Measurements from ENCODE around the gene KIRREL3.

KIRREL3 gene

DNA sequence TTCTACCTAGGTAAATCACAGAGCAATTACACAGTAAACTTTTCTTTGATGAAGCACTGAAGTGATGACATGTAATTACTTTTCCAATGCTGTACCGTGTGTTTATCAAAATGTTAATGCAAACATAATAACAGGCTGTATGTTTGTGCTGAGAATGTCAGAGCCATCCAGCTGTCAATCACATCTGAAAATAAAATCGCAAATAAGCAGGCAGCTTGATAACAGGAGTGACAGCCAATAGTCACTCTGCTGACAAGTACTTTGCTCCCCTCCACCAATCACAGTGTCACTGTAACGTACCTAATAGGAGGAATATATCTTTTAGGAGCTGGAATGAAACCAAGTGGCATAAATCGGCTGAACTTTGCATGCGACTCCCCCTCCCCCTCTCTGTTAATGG lies 119.7 kb downstream of the KIRREL3 start:
- H3K4me3 ChIP-seq (ENCODE audit: low read depth, low read length), result no peak overlapping the region
- TF ChIP-seq, protein P1, sequence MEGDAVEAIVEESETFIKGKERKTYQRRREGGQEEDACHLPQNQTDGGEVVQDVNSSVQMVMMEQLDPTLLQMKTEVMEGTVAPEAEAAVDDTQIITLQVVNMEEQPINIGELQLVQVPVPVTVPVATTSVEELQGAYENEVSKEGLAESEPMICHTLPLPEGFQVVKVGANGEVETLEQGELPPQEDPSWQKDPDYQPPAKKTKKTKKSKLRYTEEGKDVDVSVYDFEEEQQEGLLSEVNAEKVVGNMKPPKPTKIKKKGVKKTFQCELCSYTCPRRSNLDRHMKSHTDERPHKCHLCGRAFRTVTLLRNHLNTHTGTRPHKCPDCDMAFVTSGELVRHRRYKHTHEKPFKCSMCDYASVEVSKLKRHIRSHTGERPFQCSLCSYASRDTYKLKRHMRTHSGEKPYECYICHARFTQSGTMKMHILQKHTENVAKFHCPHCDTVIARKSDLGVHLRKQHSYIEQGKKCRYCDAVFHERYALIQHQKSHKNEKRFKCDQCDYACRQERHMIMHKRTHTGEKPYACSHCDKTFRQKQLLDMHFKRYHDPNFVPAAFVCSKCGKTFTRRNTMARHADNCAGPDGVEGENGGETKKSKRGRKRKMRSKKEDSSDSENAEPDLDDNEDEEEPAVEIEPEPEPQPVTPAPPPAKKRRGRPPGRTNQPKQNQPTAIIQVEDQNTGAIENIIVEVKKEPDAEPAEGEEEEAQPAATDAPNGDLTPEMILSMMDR (IDR thresholded peaks at IDR 0.05; ENCODE audit: borderline replicate concordance, insufficient read depth, low read depth, low read length), result no peak

DNA sequence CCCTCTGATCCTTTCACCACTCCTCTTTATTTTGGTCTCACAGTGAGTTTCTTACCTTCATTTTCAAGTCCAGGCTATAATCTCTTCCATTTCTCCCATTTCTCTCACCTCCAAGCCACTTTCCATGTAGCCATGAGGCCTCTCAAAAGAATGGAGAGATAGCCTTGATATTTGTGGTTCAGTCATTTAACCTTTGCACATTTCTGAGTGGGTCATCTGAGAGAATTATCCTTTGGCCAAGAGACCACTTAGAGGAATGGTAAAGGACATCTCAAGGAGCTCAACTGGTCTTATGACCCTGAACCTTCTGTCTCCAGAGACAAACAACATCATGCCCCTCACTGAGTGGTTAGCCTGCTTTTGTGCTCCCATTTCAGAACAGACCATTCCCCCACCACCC lies 121.1 kb downstream of the KIRREL3 start:
- TF ChIP-seq, protein P1 (IDR thresholded peaks at IDR 0.05; ENCODE audit: borderline replicate concordance, insufficient read depth, low read depth, low read length), result no peak
- H3K4me3 ChIP-seq (ENCODE audit: low read depth, low read length), result no peak overlapping the region

- TF ChIP-seq, protein P1 (IDR thresholded peaks at IDR 0.05; ENCODE audit: borderline replicate concordance, insufficient read depth, low read depth, low read length), result no peak
- H3K4me3 ChIP-seq (ENCODE audit: low read depth, low read length), result no peak overlapping the region
Measured at GRCh38 chr11:126878913-126879482, 121.6 kb downstream of the KIRREL3 start.

GRCh38 chr11:126874831-126875230 lies 125.7 kb downstream of the KIRREL3 start:
- TF ChIP-seq, protein P1 (IDR thresholded peaks at IDR 0.05; ENCODE audit: borderline replicate concordance, insufficient read depth, low read depth, low read length), result peak; percentile 31; the same call in 1 of the 2 replicates
- no peak overlapping the region for H3K4me3 ChIP-seq (ENCODE audit: low read depth, low read length)

- H3K4me3 ChIP-seq (ENCODE audit: low read depth, low read length), result no peak overlapping the region
- TF ChIP-seq, protein P1 (IDR thresholded peaks at IDR 0.05; ENCODE audit: borderline replicate concordance, insufficient read depth, low read depth, low read length), result no peak
Measured at GRCh38 chr11:126874276-126874675, 126.3 kb downstream of the KIRREL3 start.

DNA sequence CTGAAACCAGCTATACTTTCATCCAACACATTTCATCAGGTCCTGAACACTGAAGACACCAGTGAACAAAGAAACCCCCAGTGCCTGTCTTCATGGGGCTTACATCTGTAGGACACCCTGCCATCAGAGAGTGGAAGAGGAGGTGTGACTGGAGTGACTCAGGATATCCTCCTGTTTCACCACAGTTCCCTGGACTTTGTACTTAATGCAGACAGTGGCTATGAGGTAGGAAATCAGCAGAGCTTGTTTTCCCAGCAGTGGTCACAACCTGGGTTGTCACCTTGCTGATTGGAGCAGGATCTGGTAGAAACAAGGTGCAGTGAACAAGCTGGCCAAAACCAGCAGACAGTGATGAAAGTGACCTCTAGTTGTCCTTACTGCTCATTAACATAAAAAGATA lies 128.8 kb downstream of the KIRREL3 start:
- TF ChIP-seq, protein P1 (IDR thresholded peaks at IDR 0.05; ENCODE audit: borderline replicate concordance, insufficient read depth, low read depth, low read length), result no peak
- H3K4me3 ChIP-seq (ENCODE audit: low read depth, low read length), result no peak overlapping the region

- H3K4me3 ChIP-seq (ENCODE audit: low read depth, low read length), result no peak overlapping the region
- TF ChIP-seq, protein P1 (IDR thresholded peaks at IDR 0.05; ENCODE audit: borderline replicate concordance, insufficient read depth, low read depth, low read length), result no peak
Measured at GRCh38 chr11:126870021-126870420, 130.5 kb downstream of the KIRREL3 start.

Data from GM12875 (cell line).